ENCODE measurements around the gene PTPRN2. TPM values are rescaled to one million over a fixed set of nuclear protein-coding genes. Genes with fewer than 3 reads are reported as not detected.

The PTPRN2 gene
- total and polyA plus RNA-seq, 2 of the 8 experiments (the other 6 are each of a cell fraction or from before 2014, with no cell fraction given) = 2.6 to 4.5 TPM

DNA sequence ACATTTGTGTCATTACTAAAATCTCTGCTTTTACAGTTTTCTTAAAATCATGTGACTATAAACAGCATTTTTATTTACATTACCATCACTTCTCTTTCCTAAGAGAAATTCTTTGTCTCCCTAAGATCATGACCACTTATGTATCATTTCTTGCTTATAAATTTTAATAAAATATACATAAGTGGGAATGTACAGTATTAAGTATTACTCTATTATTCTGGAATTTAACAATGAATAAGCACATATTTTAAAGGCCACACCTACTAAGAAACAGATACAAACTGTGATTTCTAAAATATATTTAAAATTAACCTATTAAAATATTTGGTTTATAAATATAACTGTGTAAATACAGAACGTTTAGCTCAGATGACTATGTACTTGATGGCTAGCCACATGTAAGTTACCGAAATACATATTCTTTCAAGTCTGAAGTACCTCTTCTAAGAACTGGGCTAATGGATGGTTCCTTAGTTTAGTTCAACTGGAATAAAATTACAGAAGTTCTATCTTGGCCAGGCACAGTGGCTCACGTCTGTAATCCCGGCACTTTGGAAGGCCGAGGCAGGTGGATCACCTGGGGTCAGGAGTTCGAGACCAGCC is 33.3 kb upstream of the PTPRN2 start (continued):
- TF ChIP-seq RNF2 (IDR thresholded peaks at IDR 0.05; ENCODE audit: borderline replicate concordance, low read depth, low read length, missing control alignments, poor library complexity, severe bottlenecking) = no peak
- no peak for TF ChIP-seq RFX5 (IDR thresholded peaks at IDR 0.05; ENCODE audit: borderline replicate concordance, low read depth, low read length)
- TF ChIP-seq JUN (IDR thresholded peaks at IDR 0.05; ENCODE audit: low read depth, low read length) = no peak
- TF ChIP-seq, protein P1, sequence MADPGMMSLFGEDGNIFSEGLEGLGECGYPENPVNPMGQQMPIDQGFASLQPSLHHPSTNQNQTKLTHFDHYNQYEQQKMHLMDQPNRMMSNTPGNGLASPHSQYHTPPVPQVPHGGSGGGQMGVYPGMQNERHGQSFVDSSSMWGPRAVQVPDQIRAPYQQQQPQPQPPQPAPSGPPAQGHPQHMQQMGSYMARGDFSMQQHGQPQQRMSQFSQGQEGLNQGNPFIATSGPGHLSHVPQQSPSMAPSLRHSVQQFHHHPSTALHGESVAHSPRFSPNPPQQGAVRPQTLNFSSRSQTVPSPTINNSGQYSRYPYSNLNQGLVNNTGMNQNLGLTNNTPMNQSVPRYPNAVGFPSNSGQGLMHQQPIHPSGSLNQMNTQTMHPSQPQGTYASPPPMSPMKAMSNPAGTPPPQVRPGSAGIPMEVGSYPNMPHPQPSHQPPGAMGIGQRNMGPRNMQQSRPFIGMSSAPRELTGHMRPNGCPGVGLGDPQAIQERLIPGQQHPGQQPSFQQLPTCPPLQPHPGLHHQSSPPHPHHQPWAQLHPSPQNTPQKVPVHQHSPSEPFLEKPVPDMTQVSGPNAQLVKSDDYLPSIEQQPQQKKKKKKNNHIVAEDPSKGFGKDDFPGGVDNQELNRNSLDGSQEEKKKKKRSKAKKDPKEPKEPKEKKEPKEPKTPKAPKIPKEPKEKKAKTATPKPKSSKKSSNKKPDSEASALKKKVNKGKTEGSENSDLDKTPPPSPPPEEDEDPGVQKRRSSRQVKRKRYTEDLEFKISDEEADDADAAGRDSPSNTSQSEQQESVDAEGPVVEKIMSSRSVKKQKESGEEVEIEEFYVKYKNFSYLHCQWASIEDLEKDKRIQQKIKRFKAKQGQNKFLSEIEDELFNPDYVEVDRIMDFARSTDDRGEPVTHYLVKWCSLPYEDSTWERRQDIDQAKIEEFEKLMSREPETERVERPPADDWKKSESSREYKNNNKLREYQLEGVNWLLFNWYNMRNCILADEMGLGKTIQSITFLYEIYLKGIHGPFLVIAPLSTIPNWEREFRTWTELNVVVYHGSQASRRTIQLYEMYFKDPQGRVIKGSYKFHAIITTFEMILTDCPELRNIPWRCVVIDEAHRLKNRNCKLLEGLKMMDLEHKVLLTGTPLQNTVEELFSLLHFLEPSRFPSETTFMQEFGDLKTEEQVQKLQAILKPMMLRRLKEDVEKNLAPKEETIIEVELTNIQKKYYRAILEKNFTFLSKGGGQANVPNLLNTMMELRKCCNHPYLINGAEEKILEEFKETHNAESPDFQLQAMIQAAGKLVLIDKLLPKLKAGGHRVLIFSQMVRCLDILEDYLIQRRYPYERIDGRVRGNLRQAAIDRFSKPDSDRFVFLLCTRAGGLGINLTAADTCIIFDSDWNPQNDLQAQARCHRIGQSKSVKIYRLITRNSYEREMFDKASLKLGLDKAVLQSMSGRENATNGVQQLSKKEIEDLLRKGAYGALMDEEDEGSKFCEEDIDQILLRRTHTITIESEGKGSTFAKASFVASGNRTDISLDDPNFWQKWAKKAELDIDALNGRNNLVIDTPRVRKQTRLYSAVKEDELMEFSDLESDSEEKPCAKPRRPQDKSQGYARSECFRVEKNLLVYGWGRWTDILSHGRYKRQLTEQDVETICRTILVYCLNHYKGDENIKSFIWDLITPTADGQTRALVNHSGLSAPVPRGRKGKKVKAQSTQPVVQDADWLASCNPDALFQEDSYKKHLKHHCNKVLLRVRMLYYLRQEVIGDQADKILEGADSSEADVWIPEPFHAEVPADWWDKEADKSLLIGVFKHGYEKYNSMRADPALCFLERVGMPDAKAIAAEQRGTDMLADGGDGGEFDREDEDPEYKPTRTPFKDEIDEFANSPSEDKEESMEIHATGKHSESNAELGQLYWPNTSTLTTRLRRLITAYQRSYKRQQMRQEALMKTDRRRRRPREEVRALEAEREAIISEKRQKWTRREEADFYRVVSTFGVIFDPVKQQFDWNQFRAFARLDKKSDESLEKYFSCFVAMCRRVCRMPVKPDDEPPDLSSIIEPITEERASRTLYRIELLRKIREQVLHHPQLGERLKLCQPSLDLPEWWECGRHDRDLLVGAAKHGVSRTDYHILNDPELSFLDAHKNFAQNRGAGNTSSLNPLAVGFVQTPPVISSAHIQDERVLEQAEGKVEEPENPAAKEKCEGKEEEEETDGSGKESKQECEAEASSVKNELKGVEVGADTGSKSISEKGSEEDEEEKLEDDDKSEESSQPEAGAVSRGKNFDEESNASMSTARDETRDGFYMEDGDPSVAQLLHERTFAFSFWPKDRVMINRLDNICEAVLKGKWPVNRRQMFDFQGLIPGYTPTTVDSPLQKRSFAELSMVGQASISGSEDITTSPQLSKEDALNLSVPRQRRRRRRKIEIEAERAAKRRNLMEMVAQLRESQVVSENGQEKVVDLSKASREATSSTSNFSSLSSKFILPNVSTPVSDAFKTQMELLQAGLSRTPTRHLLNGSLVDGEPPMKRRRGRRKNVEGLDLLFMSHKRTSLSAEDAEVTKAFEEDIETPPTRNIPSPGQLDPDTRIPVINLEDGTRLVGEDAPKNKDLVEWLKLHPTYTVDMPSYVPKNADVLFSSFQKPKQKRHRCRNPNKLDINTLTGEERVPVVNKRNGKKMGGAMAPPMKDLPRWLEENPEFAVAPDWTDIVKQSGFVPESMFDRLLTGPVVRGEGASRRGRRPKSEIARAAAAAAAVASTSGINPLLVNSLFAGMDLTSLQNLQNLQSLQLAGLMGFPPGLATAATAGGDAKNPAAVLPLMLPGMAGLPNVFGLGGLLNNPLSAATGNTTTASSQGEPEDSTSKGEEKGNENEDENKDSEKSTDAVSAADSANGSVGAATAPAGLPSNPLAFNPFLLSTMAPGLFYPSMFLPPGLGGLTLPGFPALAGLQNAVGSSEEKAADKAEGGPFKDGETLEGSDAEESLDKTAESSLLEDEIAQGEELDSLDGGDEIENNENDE (IDR thresholded peaks at IDR 0.05; ENCODE audit: insufficient replicate concordance, low read length) = no peak
- no peak for TF ChIP-seq BRCA1 (IDR thresholded peaks at IDR 0.05; ENCODE audit: low read depth, low read length)

Data from H1 (cell line).